Neural progenitor cell (in vitro differentiated cells): ENCODE results near the gene SMYD3. TPM values are rescaled to one million over a fixed set of nuclear protein-coding genes. Genes with fewer than 3 reads are reported as not detected.
A peak's percentile ranks its signal among the peaks of the same experiment; 100 is the strongest.

ENCODE experiments used
- DNase-seq: peaks from one replicate; pipeline ENCODE4 v3.0.0-alpha.2; 2016; ENCODE audit warnings: low spot score
- H2AFZ ChIP-seq: fragments of 200-600 bp; sonication (generic); replicated peaks from 2 replicates; pipeline ENCODE4 v1.6.1; 2016; ENCODE audit warnings: antibody characterized with exemption
- H3F3A ChIP-seq: fragments of 200-600 bp; sonication (generic); 2 replicates; pipeline ENCODE4 v1.6.1; 2016; ENCODE audit warnings: antibody characterized with exemption, low read depth
- H3K27ac ChIP-seq: fragments of 200-600 bp; sonication (generic); 2 replicates; pipeline ENCODE4 v1.5.1; 2016; ENCODE audit warnings: mild to moderate bottlenecking
- H3K27me3 ChIP-seq: fragments of 200-600 bp; sonication (generic); 2 replicates; pipeline ENCODE4 v1.6.1; 2016; ENCODE audit warnings: mild to moderate bottlenecking, moderate library complexity
- H3K36me3 ChIP-seq: fragments of 200-600 bp; sonication (generic); 2 replicates; pipeline ENCODE4 v1.5.1; 2016
- H3K4me1 ChIP-seq: fragments of 200-600 bp; sonication (generic); 2 replicates; pipeline ENCODE4 v1.6.1; 2016; ENCODE audit warnings: mixed run types
- H3K4me2 ChIP-seq: fragments of 200-600 bp; sonication (generic); 2 replicates; pipeline ENCODE4 v1.6.1; 2016
- H3K4me3 ChIP-seq: fragments of 200-600 bp; sonication (generic); 2 replicates; pipeline ENCODE4 v1.5.1; 2016
- H3K79me2 ChIP-seq: fragments of 200-600 bp; sonication (generic); 2 replicates; pipeline ENCODE4 v1.6.1; 2016; ENCODE audit warnings: low read depth
- H3K9ac ChIP-seq: fragments of 200-600 bp; sonication (generic); 2 replicates; pipeline ENCODE4 v1.6.1; 2016
- H3K9me3 ChIP-seq: fragments of 200-600 bp; sonication (generic); 2 replicates; pipeline ENCODE4 v1.5.1; 2016; ENCODE audit warnings: low read depth
- H4K20me1 ChIP-seq: fragments of 200-600 bp; sonication (generic); 2 replicates; pipeline ENCODE4 v1.6.1; 2016; ENCODE audit warnings: low read depth
- H3K27ac Mint-ChIP-seq: 3 replicates; pipeline ENCODE4 v1.8.0; 2021; ENCODE audit warnings: mixed read lengths
- H3K27me3 Mint-ChIP-seq: 2 replicates; pipeline ENCODE4 v1.8.0; 2022; ENCODE audit warnings: low read depth, mild to moderate bottlenecking, inconsistent platforms, moderate library complexity, mixed read lengths; ENCODE audit not compliant: insufficient read depth
- H3K36me3 Mint-ChIP-seq: 3 replicates; pipeline ENCODE4 v1.8.0; 2021; ENCODE audit warnings: mixed read lengths
- H3K4me1 Mint-ChIP-seq: 3 replicates; pipeline ENCODE4 v1.8.0; 2021; ENCODE audit warnings: mixed read lengths
- H3K4me3 Mint-ChIP-seq: 3 replicates; pipeline ENCODE4 v1.8.0; 2021; ENCODE audit warnings: mild to moderate bottlenecking, moderate library complexity, mixed read lengths
- H3K9me3 Mint-ChIP-seq: 3 replicates; pipeline ENCODE4 v1.8.0; 2020; ENCODE audit warnings: mixed read lengths
- EZH2 ChIP-seq: fragments of 200-600 bp; sonication (generic); IDR thresholded peaks from 2 replicates; pipeline ENCODE4 v1.6.1; 2017; ENCODE audit warnings: antibody characterized with exemption, mild to moderate bottlenecking, moderate library complexity
- EZH2phosphoT487 ChIP-seq: fragments of 200-600 bp; sonication (generic); IDR thresholded peaks from 2 replicates; pipeline ENCODE4 v1.6.1; 2017; ENCODE audit warnings: antibody characterized with exemption
- total RNA-seq: library from RNA; depleted of rRNA; stranded (reverse); fragments of >200 nt; gene quantifications from 2 replicates; pipeline ENCODE4 v1.2.3, GENCODE V29; 2015; ENCODE audit warnings: low replicate concordance
- TF ChIP-seq, protein P1 (sequence below): fragments of 200-600 bp; sonication (generic); IDR thresholded peaks from 2 replicates; pipeline ENCODE4 v1.5.1; 2017; ENCODE audit warnings: antibody characterized with exemption, mild to moderate bottlenecking

The SMYD3 gene
- total RNA-seq, 1 donor from 2014 or later: 43.2 TPM

DNA sequence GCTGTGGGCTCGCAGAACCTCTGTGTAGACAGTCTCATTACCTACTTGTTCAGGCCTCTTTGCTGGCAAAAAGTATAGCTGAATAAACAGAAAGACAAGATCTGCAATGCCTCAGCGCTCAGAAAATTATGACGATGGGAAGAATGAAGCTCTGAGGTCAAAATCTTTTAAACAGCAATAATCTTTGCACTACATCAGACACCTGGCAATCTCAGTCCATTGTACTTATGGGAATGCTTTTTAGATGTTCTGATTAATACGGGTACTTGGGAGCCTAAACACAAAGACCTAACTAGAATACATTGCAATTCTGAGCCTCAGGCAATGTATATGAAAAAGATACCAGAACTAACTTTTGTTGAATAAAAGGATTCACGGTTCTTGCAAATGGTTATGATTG is 410.7 kb downstream of the SMYD3 start:
- Mint-ChIP-seq H3K36me3 (no peaks in the 10 kb centered on the region), H3K27ac (peak overlapping the region; percentile 44), H3K4me1 (peaks cover 16% of the 10 kb centered on the region), H3K9me3 (no peaks in the 10 kb centered on the region), H3K4me3 (no peak overlapping the region), H3K27me3 (no peaks in the 10 kb centered on the region)
- no peaks in the 10 kb centered on the region for H3K79me2 ChIP-seq
- H3K4me3 ChIP-seq: no peak overlapping the region
- no peak overlapping the region for H3K9ac ChIP-seq
- TF ChIP-seq EZH2phosphoT487 (no peak), EZH2 (no peak)
- TF ChIP-seq, protein P1, sequence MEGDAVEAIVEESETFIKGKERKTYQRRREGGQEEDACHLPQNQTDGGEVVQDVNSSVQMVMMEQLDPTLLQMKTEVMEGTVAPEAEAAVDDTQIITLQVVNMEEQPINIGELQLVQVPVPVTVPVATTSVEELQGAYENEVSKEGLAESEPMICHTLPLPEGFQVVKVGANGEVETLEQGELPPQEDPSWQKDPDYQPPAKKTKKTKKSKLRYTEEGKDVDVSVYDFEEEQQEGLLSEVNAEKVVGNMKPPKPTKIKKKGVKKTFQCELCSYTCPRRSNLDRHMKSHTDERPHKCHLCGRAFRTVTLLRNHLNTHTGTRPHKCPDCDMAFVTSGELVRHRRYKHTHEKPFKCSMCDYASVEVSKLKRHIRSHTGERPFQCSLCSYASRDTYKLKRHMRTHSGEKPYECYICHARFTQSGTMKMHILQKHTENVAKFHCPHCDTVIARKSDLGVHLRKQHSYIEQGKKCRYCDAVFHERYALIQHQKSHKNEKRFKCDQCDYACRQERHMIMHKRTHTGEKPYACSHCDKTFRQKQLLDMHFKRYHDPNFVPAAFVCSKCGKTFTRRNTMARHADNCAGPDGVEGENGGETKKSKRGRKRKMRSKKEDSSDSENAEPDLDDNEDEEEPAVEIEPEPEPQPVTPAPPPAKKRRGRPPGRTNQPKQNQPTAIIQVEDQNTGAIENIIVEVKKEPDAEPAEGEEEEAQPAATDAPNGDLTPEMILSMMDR: no peak
- no peaks in the 10 kb centered on the region for H3K27me3 ChIP-seq
- peaks cover 4% of the 10 kb centered on the region for H3K4me1 ChIP-seq
- no peak overlapping the region for H3K27ac ChIP-seq
- DNase-seq: no peak
- H3F3A ChIP-seq: no peaks in the 10 kb centered on the region
- no peak overlapping the region for H2AFZ ChIP-seq
- H3K4me2 ChIP-seq: no peak overlapping the region
- no peaks in the 10 kb centered on the region for H4K20me1 ChIP-seq
- no peaks in the 10 kb centered on the region for H3K9me3 ChIP-seq
- no peaks in the 10 kb centered on the region for H3K36me3 ChIP-seq

DNA sequence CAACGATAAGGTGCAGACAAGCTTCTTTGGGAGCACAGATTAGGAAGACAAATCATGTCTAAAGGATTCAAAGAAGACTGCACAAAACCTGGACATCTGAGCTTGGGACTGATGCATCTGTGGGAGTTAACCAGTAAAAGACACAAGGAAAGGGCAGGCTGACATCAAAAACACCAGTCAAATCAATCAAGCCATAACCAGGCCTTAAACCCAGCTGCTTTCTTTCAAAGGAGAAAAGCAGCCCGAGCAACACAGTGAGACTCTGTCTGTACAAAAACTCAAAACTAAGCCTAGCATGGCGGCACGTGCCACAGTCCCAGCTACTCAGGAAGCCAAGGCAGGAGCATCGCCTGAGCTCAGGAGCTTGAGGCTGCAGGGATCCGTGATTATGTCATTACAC is 411.6 kb downstream of the SMYD3 start:
- no peak overlapping the region for H2AFZ ChIP-seq
- Mint-ChIP-seq H3K4me1 (peaks cover 16% of the 10 kb centered on the region), H3K27me3 (no peaks in the 10 kb centered on the region), H3K4me3 (no peak overlapping the region), H3K9me3 (no peaks in the 10 kb centered on the region), H3K27ac (no peak overlapping the region), H3K36me3 (no peaks in the 10 kb centered on the region)
- H3F3A ChIP-seq: no peaks in the 10 kb centered on the region
- H3K36me3 ChIP-seq: no peaks in the 10 kb centered on the region
- no peak overlapping the region for H3K4me2 ChIP-seq
- H3K9me3 ChIP-seq: no peaks in the 10 kb centered on the region
- H3K27me3 ChIP-seq: no peaks in the 10 kb centered on the region
- H3K27ac ChIP-seq: no peak overlapping the region
- no peak overlapping the region for H3K9ac ChIP-seq
- H4K20me1 ChIP-seq: no peaks in the 10 kb centered on the region
- TF ChIP-seq, protein P1: no peak
- TF ChIP-seq EZH2phosphoT487 (no peak), EZH2 (no peak)
- no peaks in the 10 kb centered on the region for H3K79me2 ChIP-seq
- no peak for DNase-seq
- H3K4me3 ChIP-seq: no peak overlapping the region
- H3K4me1 ChIP-seq: no peaks in the 10 kb centered on the region

DNA sequence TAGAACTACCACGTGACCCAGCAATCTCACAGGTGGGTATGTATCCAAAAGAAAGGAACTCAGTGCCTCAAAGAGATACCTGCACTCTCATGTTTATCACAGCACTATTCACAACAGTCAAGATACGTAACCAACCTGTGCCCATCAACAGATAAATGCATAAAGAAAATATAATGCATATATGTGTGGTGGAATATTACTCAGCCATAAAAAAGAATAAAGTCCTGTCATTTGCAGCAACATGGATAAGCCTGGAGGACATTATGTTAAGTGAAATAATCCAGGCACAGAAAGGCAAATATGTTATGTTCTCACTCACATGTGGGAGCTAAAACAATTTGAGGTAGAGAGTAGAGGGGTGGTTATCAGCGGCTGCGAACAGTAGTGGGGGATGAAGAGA is 413.8 kb downstream of the SMYD3 start:
- no peak overlapping the region for H3K4me3 ChIP-seq
- no peaks in the 10 kb centered on the region for H3K9me3 ChIP-seq
- H3K9ac ChIP-seq: no peak overlapping the region
- peaks cover 16% of the 10 kb centered on the region for H3K4me1 Mint-ChIP-seq
- H3K27me3 ChIP-seq: no peaks in the 10 kb centered on the region
- H3F3A ChIP-seq: no peaks in the 10 kb centered on the region
- H3K27ac ChIP-seq: no peak overlapping the region
- no peaks in the 10 kb centered on the region for H3K9me3 Mint-ChIP-seq
- no peaks in the 10 kb centered on the region for H4K20me1 ChIP-seq
- no peak overlapping the region for H2AFZ ChIP-seq
- no peak overlapping the region for H3K4me2 ChIP-seq
- no peaks in the 10 kb centered on the region for H3K36me3 Mint-ChIP-seq
- H3K27me3 Mint-ChIP-seq: no peaks in the 10 kb centered on the region
- no peaks in the 10 kb centered on the region for H3K79me2 ChIP-seq
- H3K4me1 ChIP-seq: no peaks in the 10 kb centered on the region
- H3K4me3 Mint-ChIP-seq: no peak overlapping the region
- no peak for DNase-seq
- H3K36me3 ChIP-seq: no peaks in the 10 kb centered on the region
- TF ChIP-seq, protein P1: no peak
- no peak for TF ChIP-seq EZH2phosphoT487
- TF ChIP-seq EZH2: no peak
- no peak overlapping the region for H3K27ac Mint-ChIP-seq

DNA sequence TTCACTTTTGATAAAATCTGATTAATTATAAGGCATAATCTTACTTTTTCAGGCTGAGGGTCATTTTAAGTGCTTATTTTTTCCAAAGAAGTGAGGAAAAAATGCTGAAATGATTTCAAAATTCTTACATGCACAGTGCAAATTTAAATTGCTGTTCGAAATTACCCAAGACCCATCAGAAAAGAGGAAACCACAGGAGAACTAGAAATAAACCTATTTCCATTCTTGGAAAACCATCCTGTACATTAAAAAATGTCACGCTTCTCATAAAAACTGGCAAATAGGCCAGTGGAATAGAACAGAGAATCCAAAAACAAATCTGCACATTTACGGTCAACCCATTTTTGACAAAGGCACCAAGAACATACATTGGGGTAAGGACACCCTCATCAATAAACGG is 414.9 kb downstream of the SMYD3 start:
- no peak overlapping the region for H3K27ac Mint-ChIP-seq
- no peaks in the 10 kb centered on the region for H4K20me1 ChIP-seq
- H3K9me3 ChIP-seq: no peaks in the 10 kb centered on the region
- no peaks in the 10 kb centered on the region for H3K9me3 Mint-ChIP-seq
- DNase-seq: no peak
- no peaks in the 10 kb centered on the region for H3K36me3 Mint-ChIP-seq
- H3F3A ChIP-seq: no peaks in the 10 kb centered on the region
- H3K79me2 ChIP-seq: no peaks in the 10 kb centered on the region
- H3K4me2 ChIP-seq: no peak overlapping the region
- H3K27me3 ChIP-seq: no peaks in the 10 kb centered on the region
- no peaks in the 10 kb centered on the region for H3K27me3 Mint-ChIP-seq
- no peaks in the 10 kb centered on the region for H3K36me3 ChIP-seq
- no peak overlapping the region for H3K4me3 Mint-ChIP-seq
- H3K27ac ChIP-seq: no peak overlapping the region
- TF ChIP-seq, protein P1: no peak
- no peak for TF ChIP-seq EZH2phosphoT487
- TF ChIP-seq EZH2: no peak
- H3K4me1 ChIP-seq: no peaks in the 10 kb centered on the region
- no peak overlapping the region for H3K9ac ChIP-seq
- peaks cover 13% of the 10 kb centered on the region for H3K4me1 Mint-ChIP-seq
- H2AFZ ChIP-seq: no peak overlapping the region
- no peak overlapping the region for H3K4me3 ChIP-seq
